ENCODE data around the gene RHD.

DNA sequence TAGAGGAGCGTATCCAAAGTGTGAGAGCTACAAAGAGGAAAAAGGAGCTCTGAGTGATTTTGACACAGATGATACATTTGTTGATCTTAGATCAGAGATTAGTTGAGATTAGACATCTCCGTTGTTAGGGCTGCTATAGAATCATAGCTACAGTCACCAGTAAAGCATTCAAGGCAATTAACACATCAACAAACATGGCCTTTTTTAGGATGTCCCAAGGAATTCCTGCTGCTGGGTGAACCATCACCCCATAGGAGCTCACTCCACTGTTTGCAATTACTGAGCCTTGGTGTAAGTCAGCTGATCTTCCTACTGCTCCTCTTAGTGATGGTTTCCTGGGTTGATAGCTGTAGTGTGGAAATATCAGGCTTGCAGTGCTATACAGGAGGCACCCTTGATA, 18.4 kb upstream of the RHD start:
- TF ChIP-seq POLR2AphosphoS5 (IDR thresholded peaks at IDR 0.05; ENCODE audit: borderline replicate concordance, low read depth, low read length) (no peak), EZH2 (IDR thresholded peaks at IDR 0.05) (no peak), FOXP2 (optimal IDR thresholded peaks at IDR 0.05; ENCODE audit: control extremely low read depth, extremely low read length, insufficient read depth) (no peak)

Measured in SK-N-MC (cell line).